GM13977 (cell line): Measurements from ENCODE around the gene OR1J1.

Experiments
- DNase-seq: peaks from one replicate; pipeline ENCODE4 v3.0.0; 2012; ENCODE audit warnings: low spot score
- CTCF ChIP-seq: IDR thresholded peaks from 2 replicates; pipeline ENCODE4 v1.5.1; 2012; ENCODE audit warnings: mild to moderate bottlenecking, control low read depth; ENCODE audit not compliant: insufficient read depth; ENCODE audit errors: extremely low read depth, missing control alignments
- in situ Hi-C: fragments of 300-500 bp; cut with MboI; formaldehyde crosslinking; loops from one replicate; pipeline ENCODE4 v1.12.0; 2022; ENCODE audit warnings: low sequenced_read_pairs, low pct_unique_long_range_greater_than_20kb, mixed read lengths, inconsistent platforms; ENCODE audit not compliant: unreplicated experiment

OR1J1 gene

GRCh38 chr9:122506964-122507363 is 29.2 kb upstream of the OR1J1 start:
- no peak for DNase-seq
- in situ Hi-C loops = no loop called here
- no peak for TF ChIP-seq CTCF

GRCh38 chr9:122498883-122499288 is 21.2 kb upstream of the OR1J1 start:
- in situ Hi-C loops = no loop called here
- TF ChIP-seq CTCF = peak; percentile 79
- peak; percentile 32 for DNase-seq

- in situ Hi-C loops = no loop called here
- no peak for TF ChIP-seq CTCF
- DNase-seq = no peak
Measured at GRCh38 chr9:122479062-122479461, 1.3 kb upstream of the OR1J1 start.

- in situ Hi-C loops = no loop called here
- no peak for DNase-seq
- no peak for TF ChIP-seq CTCF
Measured at GRCh38 chr9:122477346-122477745, 380 bp downstream of the OR1J1 start.

GRCh38 chr9:122475717-122476116 is 2.0 kb downstream of the OR1J1 start:
- no peak for TF ChIP-seq CTCF

GRCh38 chr9:122474561-122474960 is 3.2 kb downstream of the OR1J1 start:
- no peak for TF ChIP-seq CTCF
- no peak for DNase-seq
- in situ Hi-C loops = loop anchor here (25.0 kb wide), 1 partner anchor 888 kb away; the partner anchor contains the start of gene CRB2

More at GRCh38 chr9:122475717-122476116, 2.0 kb downstream of the OR1J1 start:
- in situ Hi-C loops = no loop called here
- DNase-seq = no peak

GRCh38 chr9:122468735-122469134 is 9.0 kb downstream of the OR1J1 start:
- no peak for DNase-seq
- no peak for TF ChIP-seq CTCF
- in situ Hi-C loops = loop anchor here (10.0 to 25.0 kb wide), 2 partner anchors 346 to 894 kb away; partner anchors contain the start of gene CRB2
